ENCODE data around the gene NPC1.
A peak's percentile ranks its signal among the peaks of the same experiment; 100 is the strongest.

NPC1 gene

DNA sequence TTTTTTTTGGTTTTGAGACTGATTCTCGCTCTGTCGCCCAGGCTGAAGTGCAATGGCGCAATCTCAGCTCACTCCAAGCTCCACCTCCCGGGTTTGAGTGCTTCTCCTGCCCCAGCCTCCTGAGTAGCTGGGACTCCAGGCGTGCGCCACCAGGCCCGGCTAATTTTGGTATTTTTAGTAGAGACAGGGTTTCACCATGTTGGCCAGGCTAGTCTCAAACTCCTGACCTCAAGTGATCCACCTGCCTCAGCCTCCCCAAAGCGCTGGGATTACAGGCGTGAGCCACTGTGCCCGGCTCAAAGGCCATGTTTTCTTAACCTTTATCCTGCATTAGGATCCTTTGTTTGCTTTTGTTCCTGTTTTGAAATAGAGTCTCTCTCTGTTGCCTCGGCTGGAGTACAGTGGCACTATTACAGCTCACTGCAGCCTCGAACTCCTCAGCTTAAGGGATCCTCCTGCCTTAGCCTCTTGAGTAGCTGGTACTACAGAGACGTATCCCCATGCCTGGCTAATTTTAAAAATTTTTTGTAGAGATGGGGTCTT is 41.0 kb downstream of the NPC1 start:
- DNase-seq, result no peak

DNA sequence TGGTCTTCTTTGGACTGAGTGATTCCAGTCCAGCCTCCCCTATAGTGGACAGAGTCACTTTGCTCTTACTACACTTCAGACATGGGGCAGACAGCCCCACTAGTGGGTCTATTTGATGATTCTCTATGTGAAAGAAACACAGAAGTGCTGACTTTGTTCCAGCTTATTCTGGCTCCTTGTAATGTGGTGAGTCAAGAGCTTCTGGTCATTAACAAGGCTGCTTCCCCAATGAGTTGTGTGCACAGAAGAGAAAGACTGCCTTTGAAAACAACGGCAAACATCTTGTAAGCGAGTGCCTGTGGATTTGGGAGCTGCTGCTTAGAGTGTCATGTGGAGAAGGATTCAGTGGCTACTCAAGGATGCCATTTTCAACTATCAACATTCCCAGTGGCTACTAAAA is 43.8 kb downstream of the NPC1 start:
- DNase-seq, result no peak

DNA sequence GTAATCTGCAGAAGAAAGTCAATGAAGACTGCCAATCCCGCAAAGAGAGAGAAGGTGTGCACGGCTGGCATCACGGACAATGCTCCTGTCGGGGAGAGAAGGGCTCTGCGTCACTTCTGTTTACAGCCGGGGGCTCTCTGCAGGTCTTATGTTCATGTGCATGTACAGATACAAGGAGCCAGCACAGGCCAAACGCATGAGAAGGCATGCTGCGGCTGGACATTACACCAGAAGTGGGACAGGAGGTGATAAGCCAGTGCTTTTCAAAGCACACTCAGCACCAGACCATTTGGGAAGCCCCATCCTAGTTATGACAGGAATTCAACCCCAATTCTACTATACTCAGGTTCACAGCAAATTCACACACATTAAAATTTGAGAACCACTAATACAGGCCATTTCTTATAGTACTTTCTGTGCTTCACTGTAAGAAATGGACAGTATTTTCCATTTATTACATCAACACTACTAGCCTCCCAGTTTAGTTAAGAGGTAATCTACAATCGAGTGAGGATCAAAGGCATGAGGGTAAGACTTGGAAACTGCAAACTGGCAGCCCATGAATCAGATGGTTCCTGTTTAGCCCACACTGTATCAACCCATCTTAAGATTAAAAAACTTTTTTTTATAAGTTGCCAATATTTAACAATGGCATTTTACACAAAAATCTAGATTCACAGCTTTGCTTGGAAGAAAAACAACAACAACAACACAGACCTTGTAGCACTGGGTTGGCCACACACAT is 44.8 kb downstream of the NPC1 start:
- no peak for DNase-seq

DNA sequence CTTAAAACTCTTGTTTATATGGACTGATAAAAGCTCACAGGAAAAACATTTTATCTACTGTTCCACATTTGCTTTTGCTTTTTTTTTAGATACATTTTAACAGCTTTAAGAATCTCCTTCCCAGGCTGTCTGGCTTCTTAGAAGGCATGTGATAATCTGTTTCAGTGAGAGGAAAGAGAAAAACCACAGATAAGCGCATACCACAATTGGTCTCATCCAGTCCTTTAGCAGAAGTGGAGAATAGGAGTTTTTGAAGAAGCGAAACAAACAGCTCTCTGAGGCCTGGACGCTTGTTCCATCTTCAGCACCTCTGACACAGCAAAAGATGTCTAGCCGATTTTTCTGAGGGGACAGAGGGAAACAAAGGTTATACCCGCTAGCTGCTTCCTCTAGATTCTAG is 45.4 kb downstream of the NPC1 start:
- no peak for DNase-seq

DNA sequence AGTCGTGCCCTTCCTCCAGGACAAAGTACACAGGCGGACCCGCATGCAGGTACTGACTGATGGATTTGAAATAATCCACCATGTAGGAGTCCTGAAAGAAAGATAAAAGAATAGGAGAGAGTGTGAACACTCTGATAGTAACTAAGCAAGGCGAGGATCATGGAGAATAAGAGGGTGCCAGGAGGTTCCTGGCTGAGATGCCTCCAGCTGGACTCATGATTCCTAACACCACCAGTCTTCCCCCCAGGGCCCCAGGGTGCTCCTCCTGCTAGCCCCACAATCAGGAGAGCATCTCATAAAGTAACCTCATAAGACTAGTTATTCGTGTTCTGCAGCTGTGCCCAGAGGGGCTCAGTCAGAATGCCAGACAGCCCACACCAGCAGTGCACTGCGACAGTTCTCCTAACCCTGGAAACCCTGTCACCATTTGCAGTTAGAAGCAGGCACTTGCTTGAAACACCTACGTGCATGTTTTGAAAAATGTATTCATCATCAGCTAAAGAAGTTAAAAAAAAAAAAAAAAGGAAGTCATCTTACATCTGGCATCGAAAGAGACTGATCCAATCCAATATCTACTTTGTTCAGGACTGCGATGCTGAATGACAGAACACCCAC is 46.3 kb downstream of the NPC1 start:
- no peak for DNase-seq

DNA sequence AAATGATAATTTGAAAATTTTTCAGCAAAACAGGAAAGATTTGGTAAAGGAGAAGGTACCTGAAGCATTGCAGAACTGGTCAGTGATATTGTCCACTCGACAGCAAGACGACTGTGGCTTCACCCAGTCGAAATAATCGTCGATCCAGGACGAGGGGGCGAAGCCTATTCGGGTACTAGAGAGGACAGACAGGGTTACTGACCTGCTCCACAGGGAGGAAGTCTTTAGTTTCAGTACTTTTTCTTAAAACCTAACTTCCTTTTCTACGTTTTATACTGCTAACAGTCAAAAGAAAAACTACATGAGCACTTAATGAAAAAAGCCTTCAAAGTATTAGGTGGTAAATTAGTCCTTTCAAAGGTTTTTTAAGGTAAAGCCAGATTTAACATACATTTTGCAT is 47.0 kb downstream of the NPC1 start:
- no peak for DNase-seq

DNA sequence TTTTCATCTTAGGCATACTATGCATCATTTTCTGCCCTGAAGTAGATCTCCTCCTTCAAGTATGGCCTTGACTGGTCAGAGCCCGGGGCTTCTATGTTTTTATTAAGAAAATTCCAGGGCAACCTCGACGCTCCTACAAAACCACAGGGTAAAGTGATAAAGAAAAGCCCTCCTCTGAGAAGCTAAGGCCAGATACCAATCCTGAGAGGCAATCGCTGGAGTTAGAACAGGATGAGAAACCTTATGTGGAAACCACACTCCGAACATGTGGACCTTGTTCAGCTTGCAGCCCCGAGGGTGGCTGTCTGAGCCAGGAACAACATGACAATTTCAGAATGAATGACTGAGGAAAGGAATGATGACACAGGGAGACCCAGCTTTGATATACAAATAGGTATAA is 47.4 kb downstream of the NPC1 start:
- no peak for DNase-seq

DNA sequence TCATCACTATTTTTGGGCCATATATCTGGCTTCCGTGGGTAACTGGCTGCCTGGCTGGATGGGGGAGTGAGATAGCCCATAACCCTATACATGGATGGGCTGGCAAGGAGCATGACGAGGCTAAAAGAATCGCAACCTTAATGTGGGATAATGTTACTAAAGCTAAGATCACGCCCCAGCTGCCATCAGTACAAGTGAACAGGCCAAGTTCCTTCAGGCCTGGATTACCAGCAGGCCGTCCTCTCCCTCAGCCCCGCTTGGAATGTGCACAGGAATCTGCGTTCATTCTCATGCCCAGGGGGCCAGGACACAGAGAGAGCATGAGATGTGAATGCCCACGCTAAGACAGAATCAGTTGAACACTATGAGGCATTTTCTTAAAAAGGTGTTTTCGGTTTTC is 48.3 kb downstream of the NPC1 start:
- DNase-seq, result no peak

DNA sequence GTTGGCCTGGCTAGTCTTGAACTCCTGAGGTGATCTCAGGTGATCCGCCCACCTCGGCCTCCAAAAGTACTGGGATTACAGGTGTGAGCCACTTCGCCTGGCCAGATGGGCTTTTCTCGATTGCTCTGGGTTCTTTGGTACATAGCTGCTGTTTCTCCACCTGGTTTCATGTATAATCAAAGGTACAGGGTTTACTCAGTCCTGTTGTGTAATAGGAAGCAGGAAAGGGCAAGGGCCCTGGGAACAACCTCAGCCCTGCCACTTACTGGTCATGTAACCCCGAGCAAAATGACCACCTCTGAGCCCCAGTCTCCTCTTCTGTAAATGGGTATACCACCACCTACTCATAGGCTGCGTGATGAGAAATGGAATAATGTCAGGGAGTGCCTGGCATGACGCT is 49.0 kb downstream of the NPC1 start:
- no peak for DNase-seq

DNA sequence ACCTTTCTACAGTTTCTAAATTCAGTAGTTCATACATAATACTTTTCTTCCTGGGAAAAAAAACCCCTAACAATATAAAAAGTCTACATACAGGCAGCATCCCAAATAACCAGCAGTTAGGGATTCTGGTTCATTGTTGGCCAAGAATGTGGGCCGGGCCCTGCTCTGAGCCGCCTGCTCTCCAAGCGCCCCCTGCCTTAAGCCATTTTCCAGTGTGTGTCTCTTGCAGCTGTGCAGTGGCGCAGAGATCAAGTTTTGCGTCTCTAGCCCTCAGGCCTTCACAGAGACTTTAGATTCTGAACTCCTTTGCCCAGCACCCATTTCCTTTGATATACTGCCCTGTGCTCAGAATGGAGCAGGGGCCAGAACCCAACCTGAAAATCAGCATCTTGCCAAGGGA is 50.1 kb downstream of the NPC1 start:
- no peak for DNase-seq

DNA sequence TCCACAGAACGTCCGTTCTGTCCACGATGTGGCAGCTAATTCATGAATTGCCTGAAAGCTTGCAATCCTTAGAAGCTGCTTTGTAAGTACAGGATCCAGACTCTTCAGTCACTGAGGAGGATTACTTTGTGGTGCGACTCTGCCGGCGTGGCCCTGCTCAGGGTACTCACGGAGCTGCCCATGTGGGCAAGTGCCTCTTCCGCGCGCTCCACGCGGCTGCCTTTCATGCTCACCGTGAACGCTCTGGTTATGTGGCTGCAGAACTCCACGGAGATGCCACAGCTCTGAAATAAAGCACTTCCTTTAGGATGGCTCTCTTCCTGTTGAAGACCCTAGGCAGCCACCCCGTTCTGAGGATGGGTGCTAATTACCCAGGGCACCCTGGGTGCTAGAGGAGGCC is 52.0 kb downstream of the NPC1 start:
- DNase-seq, result no peak

DNA sequence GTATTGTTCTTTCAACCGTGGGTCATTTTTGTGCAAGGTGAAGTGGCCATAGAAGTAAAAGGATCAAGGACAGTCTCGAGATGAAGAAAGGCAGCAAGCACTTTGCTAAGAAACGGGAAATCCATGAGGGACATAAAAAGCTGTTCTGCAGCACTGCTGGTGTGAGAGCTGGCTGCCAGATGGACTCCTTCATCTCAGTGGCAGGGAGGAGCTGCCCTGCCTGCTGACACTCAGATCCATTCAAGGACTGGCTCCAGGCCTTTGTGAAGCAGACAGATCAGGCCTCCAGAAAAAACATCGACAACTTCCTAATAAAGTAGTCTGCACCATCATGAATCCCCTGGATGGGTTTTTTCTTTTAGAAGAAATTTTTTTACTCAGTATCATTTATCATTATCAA is 53.5 kb downstream of the NPC1 start:
- DNase-seq, result no peak

DNA sequence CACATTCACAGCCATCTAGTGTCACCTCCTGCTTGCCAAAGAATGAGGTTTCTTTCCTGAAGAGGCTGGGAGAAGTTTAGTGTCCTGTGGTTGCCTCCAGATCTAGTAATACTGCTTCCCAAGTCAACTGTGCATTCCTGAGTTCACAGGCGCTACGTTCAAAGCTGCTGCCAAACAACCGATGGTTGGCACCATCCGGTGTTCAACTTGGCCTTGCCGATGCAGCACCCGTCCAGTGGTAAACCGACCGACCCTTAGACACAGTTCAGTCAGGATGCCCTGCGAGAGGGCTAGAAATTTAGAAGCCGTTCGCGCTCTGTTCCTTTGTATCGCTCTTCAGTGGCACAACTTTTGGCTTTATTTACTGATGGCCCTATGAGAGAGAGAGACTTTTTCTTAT is 54.4 kb downstream of the NPC1 start:
- DNase-seq, result no peak

DNA sequence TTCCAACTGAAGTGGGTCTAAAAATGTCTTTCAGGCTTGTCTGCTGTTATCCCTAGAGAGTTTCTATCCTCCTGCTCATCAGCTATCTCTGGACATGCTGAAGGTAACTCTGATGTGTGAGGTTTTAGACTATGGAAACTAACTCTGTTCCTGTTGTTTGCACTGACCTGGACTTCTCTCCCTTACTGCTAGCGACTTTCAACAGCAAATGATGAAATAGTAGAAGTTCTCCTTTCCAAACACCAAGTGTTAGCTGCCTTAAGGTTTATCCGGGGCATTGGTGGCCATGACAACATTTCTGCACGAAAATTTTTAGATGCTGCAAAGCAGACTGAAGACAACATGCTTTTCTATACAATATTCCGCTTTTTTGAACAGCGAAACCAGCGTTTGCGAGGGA is 56.1 kb downstream of the NPC1 start:
- DNase-seq, result no peak

DNA sequence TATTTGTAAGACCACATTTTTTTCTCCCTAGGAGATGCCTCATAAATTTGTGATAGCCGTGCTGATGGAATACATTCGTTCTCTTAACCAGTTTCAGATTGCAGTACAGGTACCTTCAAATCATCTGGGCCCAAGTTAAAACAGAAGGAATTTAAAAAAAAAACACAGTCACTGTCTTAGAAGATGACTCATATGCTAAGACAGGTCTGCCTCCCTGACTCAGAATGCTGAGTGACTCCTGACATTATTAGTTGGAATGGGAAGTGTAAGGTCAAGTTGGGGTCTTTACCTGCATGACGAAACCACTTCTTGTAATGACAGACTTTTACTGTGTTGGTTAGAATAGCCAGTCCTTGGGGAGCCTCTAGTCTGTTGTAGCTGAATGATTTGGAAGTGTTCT is 56.7 kb downstream of the NPC1 start:
- DNase-seq, result peak; percentile 77

DNA sequence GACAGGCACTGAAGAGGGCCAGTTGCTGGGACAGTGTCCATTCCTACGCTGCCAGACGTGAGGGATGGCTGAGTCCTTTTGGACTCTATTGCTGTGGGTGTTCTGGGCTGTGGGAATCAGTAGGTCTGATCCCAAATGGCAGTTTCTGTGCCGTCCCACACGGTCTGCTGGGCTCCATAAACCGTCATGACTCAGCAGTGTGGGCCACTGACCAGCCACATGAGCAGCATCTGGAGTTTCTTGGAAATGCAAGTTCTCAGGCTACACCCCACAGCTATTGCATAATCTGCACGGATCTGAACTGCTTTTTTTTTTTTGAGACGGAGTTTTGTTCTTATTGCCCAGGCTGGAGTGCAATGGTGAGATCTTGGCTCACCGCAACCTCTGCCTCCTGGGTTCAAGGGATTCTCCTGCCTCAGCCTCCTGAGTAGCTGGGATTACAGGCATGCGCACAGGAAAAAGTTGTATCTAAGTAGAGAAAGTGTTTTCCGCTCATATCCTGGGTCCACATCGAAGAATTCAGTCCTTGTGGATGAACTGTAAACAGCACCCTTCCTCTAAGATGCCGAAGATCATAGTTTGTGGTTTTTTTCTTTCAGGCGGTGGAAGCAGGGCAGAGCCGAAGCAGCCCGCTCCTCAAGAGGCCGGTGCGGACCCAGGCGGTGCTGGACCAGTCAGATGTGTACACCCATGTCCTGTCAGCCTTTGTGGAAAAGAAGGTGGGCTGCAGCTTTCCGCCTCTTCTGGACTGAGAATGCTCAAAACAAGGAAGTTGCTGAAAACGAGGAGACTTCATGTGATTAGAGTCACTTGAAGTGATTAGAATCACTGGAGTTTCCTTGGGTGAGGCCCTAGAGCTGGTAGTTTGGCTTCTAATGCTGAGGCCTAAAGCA is 57.5 kb downstream of the NPC1 start:
- DNase-seq, result peak; percentile 78

DNA sequence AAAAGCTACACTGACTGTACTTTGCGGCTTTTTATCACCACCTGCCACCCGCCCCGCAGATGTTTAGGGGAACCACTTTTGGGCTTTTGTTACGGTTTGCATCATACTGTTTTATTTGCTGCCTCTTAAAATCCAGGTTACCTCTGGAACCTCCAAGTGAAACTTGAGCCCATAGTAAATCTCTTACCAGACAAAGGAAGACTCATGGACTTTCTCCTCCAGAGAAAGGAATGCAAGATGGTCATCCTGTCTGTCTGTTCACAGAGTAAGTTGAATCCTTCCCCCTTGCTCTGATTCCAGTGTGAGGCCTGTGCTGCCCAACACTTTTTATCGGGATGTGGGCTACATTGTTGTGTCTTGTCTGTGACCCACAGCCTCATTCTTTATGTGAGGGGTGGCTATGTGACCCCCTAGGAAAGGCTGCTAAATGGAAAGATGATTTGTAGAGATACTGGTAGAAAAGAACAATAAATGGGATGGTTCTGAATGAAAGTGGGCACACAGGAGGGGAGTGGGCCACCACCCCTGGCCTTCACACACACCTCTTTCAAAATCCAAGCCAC is 59.7 kb downstream of the NPC1 start:
- DNase-seq, result no peak

DNA sequence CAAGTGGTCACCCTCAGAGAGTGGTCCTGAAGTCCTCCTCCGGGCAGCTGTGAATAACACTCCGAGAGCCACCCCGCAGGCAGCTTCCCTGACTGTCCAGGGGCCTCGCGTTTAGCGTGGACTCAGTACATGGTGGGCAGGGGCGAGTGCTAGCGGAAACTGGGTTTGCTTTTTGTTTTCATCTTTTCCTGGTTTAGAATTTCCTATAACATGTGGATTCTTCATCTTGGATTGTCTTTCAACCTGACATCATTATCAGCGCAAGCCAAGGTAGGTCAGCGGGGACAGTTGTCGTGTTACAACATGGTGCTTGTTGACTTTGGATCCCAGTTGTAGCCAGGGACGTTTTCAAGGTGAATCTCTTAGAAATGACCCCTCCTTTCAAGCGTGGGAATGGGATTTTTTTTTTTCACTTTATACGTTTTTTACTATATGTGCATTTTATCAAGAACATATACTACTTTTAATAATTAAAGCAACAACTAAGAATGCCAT is 62.0 kb downstream of the NPC1 start:
- no peak for DNase-seq

DNA sequence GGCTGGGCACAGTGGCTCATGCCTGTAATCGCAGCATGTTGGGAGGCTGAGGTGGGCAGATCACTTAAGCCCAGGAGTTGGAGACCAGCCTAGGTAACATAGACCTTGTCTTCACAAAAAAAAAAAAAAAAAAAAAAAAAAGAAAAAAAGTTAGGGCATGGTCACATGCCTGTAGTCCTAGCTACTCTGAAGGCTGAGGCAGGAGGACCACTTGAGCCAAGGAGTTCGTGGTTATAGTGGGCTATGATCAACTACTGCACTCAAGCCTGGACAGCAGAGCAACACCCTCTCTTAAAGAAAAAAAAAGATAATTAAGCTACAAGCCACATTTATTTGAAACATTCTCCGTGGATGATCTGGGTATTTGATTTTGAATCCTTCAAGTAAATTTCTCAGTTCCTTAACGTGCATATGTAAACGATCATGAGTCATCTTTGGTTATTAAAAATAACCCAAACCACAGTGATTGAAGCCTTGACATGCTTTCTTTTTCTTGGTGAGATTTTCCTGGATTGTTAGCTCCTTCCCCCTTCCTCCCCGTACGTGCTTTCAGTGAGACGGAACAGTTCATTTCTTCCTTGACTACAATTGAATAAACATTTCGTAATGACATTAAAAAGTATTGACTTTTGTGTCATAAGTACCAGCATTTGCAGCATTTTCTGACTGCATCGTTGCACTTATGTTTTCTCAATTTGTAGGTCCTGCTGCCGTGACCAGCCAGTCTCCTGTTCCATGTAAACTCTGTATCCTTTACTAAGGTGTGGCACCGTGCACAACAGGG is 62.7 kb downstream of the NPC1 start:
- peak; percentile 68 for DNase-seq

DNA sequence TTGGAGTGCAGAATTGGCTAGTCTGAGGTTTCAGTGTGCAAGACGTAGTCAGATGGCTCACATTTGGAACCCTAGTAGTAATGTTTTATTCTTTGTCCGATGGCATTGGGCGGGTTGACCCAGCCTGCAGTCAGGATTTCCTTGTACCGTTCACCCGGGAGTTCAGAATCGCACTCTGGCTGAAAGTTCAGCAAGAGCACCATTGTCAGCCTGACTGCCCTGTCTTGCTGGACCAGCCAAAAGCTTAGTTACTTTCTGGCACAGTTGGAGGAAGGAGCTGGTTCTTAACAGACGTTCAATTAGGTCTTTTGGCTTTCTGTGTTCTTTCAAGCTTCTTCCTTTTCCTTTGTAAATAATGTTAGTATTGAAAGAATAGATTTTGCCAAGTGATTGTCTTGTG is 64.4 kb downstream of the NPC1 start:
- no peak for DNase-seq

DNA sequence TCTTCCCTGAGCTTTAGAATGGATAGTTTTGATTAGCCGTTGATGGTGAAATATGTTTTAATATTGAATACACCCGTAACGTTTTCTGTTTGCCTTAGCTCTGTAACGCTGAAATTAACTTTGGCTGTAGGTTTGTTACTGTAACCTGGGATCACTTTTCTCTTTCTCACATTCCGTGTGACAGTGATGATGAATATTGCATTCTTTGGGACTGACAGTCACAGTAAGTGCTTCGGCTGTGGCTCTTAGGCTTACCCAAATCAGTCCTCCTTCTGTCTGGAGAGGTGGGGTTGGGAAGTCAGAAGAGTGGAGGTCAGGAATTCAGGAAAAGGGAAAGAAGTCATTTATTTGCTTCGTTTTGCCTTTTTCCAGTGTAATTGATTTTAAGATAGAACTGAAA is 65.0 kb downstream of the NPC1 start:
- DNase-seq, result no peak

DNA sequence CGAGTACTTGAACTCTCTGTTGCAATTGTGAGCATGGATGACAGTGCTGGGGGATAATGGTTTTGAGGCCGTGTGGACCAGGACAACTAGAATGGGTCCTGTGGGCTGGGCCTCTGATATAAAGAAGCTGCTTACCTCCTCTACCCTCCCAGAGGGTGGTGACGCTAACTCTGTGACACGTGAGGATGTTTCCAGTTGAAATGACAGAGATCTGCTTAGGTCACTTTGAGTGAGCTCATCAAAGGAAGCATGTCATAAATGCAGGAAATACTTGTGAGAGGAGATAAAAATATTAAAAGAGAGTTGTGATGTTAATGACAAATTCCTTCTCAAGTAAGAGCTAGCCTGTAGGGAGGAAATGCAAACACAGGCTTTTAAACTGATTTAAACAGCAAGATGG is 66.6 kb downstream of the NPC1 start:
- no peak for DNase-seq
